Limb (tissue), 2 donors: ENCODE results near the gene DSP.

Experiments
- DNase-seq, 2 donors: peaks; one replicate each; pipeline ENCODE4 v3.0.0-alpha.2; 2016; ENCODE audit errors: extremely low spot score in 2 of 2

The DSP gene, protein sequence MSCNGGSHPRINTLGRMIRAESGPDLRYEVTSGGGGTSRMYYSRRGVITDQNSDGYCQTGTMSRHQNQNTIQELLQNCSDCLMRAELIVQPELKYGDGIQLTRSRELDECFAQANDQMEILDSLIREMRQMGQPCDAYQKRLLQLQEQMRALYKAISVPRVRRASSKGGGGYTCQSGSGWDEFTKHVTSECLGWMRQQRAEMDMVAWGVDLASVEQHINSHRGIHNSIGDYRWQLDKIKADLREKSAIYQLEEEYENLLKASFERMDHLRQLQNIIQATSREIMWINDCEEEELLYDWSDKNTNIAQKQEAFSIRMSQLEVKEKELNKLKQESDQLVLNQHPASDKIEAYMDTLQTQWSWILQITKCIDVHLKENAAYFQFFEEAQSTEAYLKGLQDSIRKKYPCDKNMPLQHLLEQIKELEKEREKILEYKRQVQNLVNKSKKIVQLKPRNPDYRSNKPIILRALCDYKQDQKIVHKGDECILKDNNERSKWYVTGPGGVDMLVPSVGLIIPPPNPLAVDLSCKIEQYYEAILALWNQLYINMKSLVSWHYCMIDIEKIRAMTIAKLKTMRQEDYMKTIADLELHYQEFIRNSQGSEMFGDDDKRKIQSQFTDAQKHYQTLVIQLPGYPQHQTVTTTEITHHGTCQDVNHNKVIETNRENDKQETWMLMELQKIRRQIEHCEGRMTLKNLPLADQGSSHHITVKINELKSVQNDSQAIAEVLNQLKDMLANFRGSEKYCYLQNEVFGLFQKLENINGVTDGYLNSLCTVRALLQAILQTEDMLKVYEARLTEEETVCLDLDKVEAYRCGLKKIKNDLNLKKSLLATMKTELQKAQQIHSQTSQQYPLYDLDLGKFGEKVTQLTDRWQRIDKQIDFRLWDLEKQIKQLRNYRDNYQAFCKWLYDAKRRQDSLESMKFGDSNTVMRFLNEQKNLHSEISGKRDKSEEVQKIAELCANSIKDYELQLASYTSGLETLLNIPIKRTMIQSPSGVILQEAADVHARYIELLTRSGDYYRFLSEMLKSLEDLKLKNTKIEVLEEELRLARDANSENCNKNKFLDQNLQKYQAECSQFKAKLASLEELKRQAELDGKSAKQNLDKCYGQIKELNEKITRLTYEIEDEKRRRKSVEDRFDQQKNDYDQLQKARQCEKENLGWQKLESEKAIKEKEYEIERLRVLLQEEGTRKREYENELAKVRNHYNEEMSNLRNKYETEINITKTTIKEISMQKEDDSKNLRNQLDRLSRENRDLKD (N-terminal part only)

DNA sequence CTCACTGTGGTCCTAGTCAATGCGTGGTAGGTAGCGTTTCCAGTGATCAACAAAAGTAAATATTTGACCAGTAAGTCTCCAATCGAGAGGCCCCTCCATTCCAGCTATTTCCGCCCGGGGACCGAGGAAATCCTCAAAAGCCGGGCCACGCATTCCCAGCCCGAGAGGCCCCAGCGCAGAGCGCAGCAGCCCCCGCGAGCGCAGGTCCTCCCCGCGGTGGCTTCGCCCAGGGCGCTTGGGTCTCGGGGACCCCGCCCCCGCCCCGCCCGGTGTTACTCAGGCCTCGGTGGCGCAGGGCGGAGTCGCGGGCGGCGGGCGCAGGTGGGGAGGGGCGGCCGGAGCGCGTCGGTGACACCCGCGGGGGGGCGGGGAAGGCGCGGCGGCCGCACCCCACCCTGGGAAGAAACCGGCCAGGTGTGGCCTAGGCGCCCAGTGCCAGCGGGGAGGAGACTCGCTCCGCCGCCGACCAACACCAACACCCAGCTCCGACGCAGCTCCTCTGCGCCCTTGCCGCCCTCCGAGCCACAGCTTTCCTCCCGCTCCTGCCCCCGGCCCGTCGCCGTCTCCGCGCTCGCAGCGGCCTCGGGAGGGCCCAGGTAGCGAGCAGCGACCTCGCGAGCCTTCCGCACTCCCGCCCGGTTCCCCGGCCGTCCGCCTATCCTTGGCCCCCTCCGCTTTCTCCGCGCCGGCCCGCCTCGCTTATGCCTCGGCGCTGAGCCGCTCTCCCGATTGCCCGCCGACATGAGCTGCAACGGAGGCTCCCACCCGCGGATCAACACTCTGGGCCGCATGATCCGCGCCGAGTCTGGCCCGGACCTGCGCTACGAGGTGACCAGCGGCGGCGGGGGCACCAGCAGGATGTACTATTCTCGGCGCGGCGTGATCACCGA is at the start of gene DSP:
Gene DSP (plus strand): TSS at position 497 of the 890 bp plus-strand sequence. CDS start 245 bp downstream, at position 742.
- peak in 1 of 2 donors; percentile 71 for DNase-seq

DNA sequence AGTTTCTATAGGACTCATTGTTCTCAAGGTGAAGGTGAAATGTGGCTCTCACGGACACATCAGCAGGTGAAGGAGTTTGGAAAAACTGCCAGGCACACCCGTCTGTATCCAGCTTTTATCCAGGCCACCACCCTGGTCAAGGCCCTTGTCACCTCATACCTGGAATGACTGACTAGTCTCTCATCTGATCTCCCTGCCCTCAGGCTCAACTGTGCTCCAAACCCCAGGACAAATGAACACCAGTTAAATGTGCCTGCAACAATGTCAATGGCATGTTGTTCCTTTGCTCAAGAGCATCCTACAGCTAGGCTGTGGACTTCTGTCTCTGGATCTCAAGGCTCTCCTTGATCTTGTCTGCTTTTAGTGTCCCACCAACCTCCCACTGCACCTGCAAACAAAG is 47.6 kb upstream of the DSP start:
- no peak for DNase-seq

DNA sequence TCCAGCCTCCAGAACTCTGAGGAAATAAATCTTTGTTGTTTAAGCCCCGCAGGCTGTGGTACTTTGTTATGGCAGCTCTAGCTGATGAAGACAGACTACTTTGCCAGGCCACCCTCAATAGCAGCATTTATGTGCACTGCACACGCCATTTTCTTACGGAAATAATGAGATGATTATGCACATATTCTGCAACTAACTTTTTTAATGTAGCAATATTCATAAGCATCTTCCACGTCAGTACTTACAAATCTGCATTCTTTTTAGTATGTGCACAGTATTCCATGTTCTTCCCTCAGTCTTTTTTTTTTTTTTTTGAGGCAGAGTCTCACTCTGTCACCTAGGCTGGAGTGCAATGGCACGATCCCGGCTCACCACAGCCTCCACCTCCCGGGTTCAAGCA is 46.8 kb upstream of the DSP start:
- no peak for DNase-seq

- no peak for DNase-seq
Observed at GRCh38 chr6:7496266-7496875, 45.1 kb upstream of the DSP start.

- DNase-seq, result no peak
Observed at GRCh38 chr6:7500752-7501282, 40.7 kb upstream of the DSP start.

DNA sequence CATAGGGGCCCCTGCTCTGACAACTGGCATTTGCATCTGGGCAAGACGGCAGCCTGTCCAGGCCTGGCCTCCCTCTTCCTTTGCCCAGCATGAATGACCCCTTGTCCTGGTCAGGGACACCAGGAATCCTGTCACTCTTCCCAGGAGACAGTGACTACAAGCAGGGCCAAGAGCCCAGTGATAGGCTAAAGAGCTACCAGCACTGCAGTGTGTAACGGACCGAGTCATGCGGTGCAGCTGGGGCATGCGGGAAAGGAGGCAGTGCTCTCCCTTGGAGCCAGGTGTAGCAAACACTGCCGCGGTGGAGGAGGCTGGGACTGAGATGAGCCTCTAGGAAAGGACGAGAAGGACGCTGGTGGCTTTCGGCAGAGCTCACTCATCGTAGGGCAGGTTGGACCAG is 38.7 kb upstream of the DSP start:
- no peak for DNase-seq

DNA sequence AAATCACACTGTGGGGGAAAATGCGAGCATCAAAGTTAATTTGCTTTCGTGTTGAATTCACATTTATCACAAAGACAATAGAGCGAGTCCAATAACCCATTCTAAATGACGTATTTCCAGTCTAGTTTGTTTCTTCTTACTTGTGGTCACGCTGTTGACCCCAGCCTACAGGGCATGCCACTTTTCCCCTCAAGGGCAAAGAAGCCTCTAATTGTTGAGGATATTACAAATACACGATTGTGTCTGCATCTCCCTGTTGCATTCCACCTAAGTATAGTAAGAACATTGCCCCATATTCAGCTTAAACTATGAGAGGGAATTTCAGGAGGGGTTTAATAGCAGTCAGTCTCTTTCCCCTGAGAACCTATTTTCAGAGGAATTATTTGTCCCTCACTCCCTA is 37.4 kb upstream of the DSP start:
- DNase-seq, result no peak

GRCh38 chr6:7505189-7505699 is 36.2 kb upstream of the DSP start:
- DNase-seq, result peak in 1 of 2 donors; percentile 51

DNA sequence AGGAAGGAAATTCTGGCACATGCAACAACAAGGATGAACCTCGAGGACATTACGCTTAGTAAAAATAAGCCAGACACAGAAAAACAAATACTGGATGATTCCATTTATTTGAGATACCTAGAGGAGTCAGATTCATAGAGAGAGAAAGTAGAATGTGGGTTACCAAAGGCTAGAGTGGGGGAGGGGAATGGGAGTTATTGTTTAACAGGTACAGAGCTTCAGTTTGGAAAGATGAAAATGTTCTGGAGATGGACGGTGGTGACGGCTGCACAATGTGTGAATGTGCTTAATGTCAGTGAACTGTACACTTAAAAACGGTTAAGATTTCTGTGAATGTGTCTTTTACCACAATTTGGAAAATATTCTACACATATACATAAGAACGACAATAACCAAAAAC is 33.9 kb upstream of the DSP start:
- DNase-seq, result no peak

DNA sequence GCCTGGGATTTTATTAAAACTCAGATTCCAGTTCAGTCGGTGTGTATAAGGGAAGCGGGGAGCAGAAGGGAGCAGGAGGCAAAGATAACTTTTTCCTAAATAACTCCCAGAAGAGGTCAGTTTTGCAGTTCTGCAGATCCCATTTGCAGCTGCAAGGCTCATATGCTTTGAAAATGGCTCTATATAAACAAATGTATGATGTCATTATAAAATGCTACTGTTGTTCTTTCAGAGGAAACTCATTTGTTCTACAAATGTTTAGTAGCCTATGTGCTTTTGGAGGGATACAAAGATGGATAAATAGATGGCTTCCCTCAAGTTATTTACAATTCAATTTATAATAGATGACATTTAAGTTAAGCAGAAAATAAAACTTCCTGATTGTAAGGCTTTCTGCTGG is 29.2 kb upstream of the DSP start:
- no peak for DNase-seq

DNA sequence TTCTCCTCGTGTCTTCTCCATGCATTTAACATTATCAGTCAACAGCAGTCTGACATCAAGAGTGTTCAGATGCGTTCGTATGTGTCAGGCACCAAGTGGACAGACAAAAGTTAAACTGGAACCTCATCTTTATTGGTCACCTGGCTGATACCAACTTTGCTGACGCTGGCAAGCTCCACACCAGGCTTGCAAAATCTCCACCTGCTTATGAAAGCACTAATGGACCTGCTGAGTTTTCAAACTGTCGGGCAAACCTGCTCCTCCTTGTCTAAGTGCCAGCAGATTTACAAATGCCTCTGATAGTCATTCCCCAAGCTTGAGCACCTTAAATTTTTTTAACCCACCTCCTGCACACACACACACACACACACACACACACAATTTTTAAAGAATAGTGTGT is 27.9 kb upstream of the DSP start:
- no peak for DNase-seq

DNA sequence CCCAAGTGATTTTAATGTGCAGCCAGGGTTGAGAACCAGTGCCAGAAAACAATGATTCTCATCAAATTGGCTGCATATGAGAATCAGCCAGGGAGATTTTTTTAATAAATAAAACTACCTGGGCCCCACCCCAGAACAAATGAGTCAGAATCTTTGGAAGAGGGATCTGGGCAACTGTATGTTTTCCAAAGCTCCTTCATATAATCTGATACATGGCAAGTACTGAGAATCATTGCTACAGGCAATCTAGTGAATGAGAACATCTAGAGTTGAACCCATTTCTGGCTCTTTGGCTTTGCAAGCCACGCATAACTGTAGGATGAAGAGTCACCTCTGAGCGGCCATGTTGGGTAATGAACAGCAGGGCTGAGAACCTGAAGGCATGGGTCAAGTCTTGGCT is 26.1 kb upstream of the DSP start:
- DNase-seq, result no peak

- no peak for DNase-seq
Observed at GRCh38 chr6:7518877-7519276, 22.6 kb upstream of the DSP start.

- DNase-seq, result no peak
Observed at GRCh38 chr6:7522873-7523272, 18.6 kb upstream of the DSP start.

GRCh38 chr6:7523922-7524321 is 17.5 kb upstream of the DSP start:
- no peak for DNase-seq

GRCh38 chr6:7526755-7527154 is 14.7 kb upstream of the DSP start:
- no peak for DNase-seq

DNA sequence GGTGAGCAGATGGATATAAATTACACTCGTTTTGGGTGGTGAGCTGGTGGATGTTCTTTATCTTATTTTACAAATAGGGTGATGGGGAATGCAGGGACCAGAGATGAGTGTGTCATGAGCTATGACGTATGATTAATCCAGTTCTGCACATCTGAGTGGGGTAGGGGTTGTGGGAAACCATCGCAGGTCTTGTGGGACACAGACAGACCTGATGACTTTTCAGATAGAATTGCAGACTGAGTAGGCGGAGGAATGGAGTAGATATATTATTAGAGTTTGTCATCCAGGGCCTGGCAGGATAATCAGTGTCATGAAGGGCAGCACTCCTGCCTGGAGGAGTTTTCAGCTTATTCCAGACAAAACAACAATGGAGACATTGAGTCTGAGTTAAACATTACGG is 12.9 kb upstream of the DSP start:
- DNase-seq, result no peak

DNA sequence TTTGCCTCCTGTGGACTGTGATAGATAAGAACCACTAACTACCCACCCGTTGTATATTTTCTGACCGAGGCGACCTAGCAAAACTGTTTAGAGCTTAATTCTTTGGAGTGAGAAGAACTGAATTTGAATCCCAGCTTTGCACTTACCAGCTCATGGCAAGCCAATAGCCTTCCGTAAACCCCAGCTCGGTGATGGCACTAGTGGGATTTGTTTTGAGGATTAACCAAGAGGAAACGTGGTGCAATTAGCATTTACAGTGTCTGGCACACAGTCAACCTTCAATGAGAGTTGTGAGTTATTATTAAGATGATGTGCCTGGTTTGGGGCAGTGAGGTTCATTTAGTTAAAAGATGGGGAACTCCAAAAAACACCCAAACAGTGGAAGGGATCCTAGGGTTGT is 12.3 kb upstream of the DSP start:
- DNase-seq, result no peak

- DNase-seq, result no peak
Observed at GRCh38 chr6:7532232-7532631, 9.2 kb upstream of the DSP start.

GRCh38 chr6:7532821-7533220 is 8.7 kb upstream of the DSP start:
- no peak for DNase-seq
